Activated T-cell treated with anti-CD3 and anti-CD28 coated beads, Interleukin-2, amount 50 U/mL, for 1 hour (primary cell): ENCODE results near the gene GON4L.
"Not testable (repeated sequence)": the region's sequence is repeated elsewhere in the genome, so short reads cannot be mapped to it uniquely, and the experiment has no call there.

Experiments used
- DNase-seq: peaks from one replicate; pipeline ENCODE4 v3.0.0-alpha.2; 2020

The GON4L gene

DNA sequence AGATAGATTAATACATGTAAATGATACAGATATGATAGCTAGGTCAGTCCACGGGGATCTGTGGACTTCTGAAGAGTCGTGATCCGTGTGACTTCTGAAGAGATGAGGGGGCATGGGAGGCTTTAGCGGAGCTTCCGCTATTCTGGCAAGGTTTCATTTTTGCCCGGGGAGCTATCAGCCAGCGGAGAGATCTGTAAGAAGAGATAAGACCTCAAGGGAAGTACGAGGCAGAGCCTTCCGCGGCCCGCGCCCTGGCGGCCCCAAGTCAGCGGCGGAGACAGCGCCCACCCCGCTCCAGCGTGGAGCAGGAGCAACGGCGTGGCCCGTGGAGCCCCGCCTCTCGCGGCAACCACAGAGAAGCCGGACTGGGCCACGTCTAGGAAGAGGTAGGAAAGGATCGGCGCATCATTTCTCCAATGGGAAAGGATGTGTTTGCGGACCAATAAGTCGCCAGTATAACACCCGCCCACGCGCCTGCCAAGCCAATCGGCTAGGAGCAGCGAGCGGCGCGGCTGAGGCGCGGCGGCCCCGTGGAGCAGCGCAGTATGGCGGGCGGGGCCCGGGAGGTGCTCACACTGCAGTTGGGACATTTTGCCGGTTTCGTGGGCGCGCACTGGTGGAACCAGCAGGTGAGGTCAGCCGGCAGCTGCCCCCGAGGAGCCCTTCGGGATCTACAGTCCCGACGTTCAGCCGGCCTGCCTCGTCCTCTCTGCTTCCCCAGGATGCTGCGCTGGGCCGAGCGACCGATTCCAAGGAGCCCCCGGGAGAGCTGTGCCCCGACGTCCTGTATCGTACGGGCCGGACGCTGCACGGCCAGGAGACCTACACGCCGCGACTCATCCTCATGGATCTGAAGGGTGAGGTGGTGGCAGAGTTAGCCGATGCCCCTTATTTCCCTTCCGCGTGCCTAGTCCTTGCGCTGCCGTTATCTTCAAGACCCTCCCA, 111.5 kb downstream of the GON4L start:
- peak; percentile 88 for DNase-seq

- DNase-seq: no peak
Observed at GRCh38 chr1:155744711-155745283, 112.2 kb downstream of the GON4L start.

DNA sequence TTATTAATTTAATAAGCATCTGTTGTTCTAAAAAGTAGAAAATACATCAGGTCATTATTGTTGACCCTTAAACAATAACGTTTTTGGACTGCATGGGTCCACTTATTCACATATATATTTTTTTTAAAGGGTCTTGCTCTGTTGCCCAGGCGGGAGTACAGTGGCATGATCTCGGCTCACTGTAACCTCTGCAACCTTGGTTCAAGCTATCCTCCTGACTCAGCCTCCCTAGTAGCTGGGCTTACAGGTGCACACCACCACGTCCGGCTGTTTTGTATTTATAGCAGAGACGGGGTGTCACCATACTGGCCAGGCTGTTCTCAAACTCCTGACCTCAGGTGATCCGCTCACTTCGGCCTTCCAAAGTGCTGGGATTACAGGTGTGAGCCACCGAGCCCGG, 115.1 kb downstream of the GON4L start:
- no peak for DNase-seq

GRCh38 chr1:155740995-155741394, 116.0 kb downstream of the GON4L start:
- DNase-seq: no peak

GRCh38 chr1:155729031-155729898, 127.7 kb downstream of the GON4L start:
- no peak for DNase-seq

- DNase-seq: no peak
Observed at GRCh38 chr1:155725142-155725541, 131.9 kb downstream of the GON4L start.

- DNase-seq: no peak
Observed at GRCh38 chr1:155719703-155720102, 137.3 kb downstream of the GON4L start.

DNA sequence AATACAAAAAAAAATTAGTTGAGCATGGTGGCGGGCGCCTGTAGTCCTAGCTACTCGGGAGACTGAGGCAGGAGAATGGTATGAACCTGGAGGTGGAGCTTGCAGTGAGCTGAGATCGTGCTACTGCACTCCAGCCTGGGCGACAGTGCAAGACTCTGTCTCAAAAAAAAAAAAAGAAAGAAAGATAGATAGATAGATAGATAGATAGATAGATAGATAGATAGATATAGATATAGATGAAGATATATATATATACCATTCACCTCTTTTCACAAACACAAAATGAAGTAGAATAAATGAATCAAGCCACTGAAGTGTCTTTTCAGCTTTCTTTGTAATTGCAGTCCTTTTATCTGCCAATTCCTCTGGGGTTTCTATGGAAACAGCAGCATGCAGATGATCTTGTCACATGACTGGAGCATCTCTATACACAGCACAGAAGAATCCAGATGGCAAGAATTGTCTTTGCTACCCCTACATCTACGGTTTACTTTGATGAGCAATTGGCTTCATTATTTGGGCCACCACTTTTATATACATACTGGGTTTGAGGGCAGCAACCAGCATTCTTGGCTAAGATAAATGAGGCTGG, 138.4 kb downstream of the GON4L start:
- DNase-seq: not testable (repeated sequence)

GRCh38 chr1:155717041-155717440, 140.0 kb downstream of the GON4L start:
- no peak for DNase-seq

- no peak for DNase-seq
Observed at GRCh38 chr1:155715777-155716176, 141.2 kb downstream of the GON4L start.

DNA sequence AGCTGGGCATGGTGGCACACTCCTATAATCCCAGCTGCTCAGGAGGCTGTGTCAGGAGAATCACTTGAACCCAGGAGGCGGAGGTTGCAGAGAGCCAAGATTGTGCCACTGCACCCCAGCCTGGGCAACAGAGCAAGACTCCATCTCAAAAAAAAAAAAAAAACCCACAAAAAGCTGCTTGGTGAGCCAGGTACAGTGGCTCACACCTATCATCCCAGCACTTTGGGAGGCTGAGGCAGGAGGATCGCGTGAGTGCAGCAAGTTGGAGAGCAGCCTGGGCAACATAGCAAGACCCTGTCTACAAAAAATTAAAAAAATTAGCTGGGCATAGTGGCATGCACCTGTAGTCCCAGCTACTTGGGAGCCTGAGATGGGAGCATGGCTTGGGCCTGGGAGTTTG, 142.0 kb downstream of the GON4L start:
- DNase-seq: not testable (repeated sequence)

- no peak for DNase-seq
Observed at GRCh38 chr1:155713075-155713474, 143.9 kb downstream of the GON4L start.

DNA sequence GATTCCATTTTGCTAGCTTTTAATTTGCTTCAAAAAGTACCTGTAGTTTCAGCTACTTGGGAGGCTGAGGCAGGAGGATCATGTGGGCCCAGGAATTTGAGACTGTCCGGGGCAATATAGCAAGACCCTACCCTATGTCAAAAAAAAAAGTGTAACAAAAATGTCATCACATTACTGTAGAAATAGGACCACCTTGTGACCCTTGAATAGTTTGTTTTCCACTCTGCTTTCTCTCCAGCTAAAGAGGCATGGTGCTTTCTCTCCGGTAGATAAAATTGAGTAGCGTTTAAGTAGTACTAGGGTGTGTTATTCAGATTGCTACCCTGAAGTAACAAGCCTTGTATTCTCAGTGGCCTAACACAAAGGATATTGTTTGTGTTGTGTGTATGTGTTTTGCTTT, 144.4 kb downstream of the GON4L start:
- not testable (repeated sequence) for DNase-seq

GRCh38 chr1:155711457-155711856, 145.6 kb downstream of the GON4L start:
- not testable (repeated sequence) for DNase-seq

DNA sequence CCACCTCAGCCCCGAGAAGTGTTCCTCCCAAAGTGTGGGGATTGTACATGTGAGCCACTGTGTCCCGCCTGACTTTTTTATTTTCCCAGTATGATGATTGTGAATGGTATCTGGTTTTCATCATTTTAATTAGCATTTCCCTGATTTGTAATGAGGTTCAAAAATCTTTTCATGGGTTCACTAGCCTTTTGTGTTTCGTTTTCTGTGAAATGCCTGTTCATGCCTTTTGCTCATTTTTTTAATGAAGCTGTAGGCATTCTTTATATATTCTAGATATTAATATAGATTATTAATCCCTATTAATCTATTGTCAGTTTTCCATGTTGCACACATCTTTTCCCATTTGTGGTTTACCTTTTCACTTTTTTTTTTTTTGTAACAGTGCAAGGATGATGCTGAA, 147.6 kb downstream of the GON4L start:
- no peak for DNase-seq

DNA sequence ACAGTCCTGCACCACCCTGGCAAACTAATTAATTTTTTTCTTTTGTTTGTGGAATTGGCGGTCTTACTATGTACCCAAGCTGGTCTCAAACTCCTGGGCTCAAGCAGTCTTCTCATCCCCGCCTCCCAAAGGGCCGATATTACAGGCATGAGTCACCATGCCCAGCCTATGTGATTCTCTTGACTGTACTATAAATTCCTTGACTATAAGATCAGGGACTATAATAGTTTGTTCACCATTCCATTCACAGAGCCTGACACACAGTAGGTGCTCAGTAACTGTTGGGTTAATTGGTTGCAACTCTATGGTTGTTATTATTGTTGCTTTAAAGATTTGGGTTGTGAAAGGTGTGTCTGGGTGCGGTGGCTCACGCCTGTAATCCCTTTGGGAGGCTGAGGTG, 150.9 kb downstream of the GON4L start:
- no peak for DNase-seq

DNA sequence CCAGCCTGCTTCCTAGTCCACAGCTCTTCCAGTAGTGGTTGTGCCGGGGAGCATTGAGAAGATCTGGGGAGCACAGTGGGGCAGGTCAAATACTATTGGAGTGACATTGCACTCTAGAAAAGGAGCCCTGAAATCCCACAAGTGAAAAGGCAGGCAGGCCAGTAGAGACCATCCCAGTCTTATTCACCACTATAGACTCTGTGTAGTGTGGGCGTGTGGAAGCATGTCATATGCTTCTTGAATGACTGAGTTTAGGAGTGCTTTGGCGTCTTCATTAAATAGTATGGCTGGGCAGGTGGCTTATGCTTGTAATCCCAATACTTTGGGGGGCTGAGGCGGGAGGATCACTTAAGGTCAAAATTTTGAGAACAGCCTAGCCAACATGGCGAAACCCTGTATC, 152.6 kb downstream of the GON4L start:
- DNase-seq: not testable (repeated sequence)

DNA sequence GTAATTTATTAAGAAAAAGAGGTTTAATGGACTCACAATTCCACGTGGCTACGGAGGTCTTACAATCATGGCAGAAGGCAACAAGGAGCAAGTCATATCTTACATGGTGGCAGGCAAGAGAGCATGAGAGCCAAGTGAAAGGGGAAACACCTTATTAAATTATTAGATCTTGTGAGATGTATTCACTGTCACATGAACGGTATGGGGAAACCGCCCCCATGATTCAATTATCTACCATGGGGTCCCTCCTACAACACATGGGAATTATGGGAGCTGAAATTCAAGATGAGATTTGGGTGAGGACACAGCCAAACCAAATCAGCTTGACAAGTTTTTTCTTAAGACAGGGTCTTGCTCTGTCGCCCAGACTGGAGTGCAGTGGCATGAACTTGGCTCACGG, 153.8 kb downstream of the GON4L start:
- no peak for DNase-seq

- DNase-seq: not testable (repeated sequence)
Observed at GRCh38 chr1:155701675-155702074, 155.3 kb downstream of the GON4L start.
